ENCODE data around the gene ALDH6A1.

GRCh38 chr14:74085828-74086227, 1.6 kb upstream of the ALDH6A1 start:
- no peak for TF ChIP-seq CTCF (IDR thresholded peaks at IDR 0.05)
- TF ChIP-seq CREB1 (CRISPR knock-in tag; IDR thresholded peaks at IDR 0.05) = no peak
- no peak for TF ChIP-seq JUN (CRISPR knock-in tag; IDR thresholded peaks at IDR 0.05)
- no peak for TF ChIP-seq GABPB1 (CRISPR knock-in tag; IDR thresholded peaks at IDR 0.05)
- no peak for TF ChIP-seq MAX (CRISPR knock-in tag; IDR thresholded peaks at IDR 0.05)
- no peak for TF ChIP-seq ZNF281 (CRISPR knock-in tag; IDR thresholded peaks at IDR 0.05)
- TF ChIP-seq CREM (CRISPR knock-in tag; IDR thresholded peaks at IDR 0.05) = no peak
- no peak for TF ChIP-seq ATF3 (CRISPR knock-in tag; conservative IDR thresholded peaks at IDR 0.05)
- no peak for TF ChIP-seq TCF7 (CRISPR knock-in tag; IDR thresholded peaks at IDR 0.05; ENCODE audit: low read depth)
- no peak for TF ChIP-seq FOXP1 (CRISPR knock-in tag; IDR thresholded peaks at IDR 0.05; ENCODE audit: borderline replicate concordance)

Measured in WTC11 (cell line).